HG02840 (cell line): ENCODE results near the gene CLIC1.

Experiments used
- ATAC-seq: cut with Tn5 transposase; IDR thresholded peaks from one replicate; pipeline ENCODE4 v1.9.1; 2021; ENCODE audit warnings: mild to moderate bottlenecking, moderate library complexity, moderate number of reproducible peaks; ENCODE audit not compliant: unreplicated experiment, low FRiP score

CLIC1 gene

GRCh38 chr6:31736021-31736767, at the start of gene CLIC1:
TSS of gene CLIC1 (minus strand) at chr6:31736530. CDS start at chr6:31736300, 230 bp downstream.
- no peak for ATAC-seq

- ATAC-seq: no peak
Measured at GRCh38 chr6:31785475-31785874, 49.1 kb upstream of the CLIC1 start.

GRCh38 chr6:31784098-31784925, 48.0 kb upstream of the CLIC1 start:
- no peak for ATAC-seq

GRCh38 chr6:31782126-31782855, 46.0 kb upstream of the CLIC1 start:
- no peak for ATAC-seq

- no peak for ATAC-seq
Measured at GRCh38 chr6:31781244-31782125, 45.2 kb upstream of the CLIC1 start.

GRCh38 chr6:31780507-31781243, 44.3 kb upstream of the CLIC1 start:
- no peak for ATAC-seq

- no peak for ATAC-seq
Measured at GRCh38 chr6:31779908-31780307, 43.6 kb upstream of the CLIC1 start.

GRCh38 chr6:31778999-31779885, 42.9 kb upstream of the CLIC1 start:
- no peak for ATAC-seq

- no peak for ATAC-seq
Measured at GRCh38 chr6:31778193-31778592, 41.9 kb upstream of the CLIC1 start.

- no peak for ATAC-seq
Measured at GRCh38 chr6:31777667-31778050, 41.3 kb upstream of the CLIC1 start.

- ATAC-seq: no peak
Measured at GRCh38 chr6:31776989-31777666, 40.8 kb upstream of the CLIC1 start, which contains the start of gene VWA7. TSS of gene VWA7 (minus strand) at chr6:31777328. CDS start at chr6:31776779, 549 bp downstream.

GRCh38 chr6:31776485-31776988, 40.2 kb upstream of the CLIC1 start:
- no peak for ATAC-seq

GRCh38 chr6:31775633-31776484, 39.5 kb upstream of the CLIC1 start:
- ATAC-seq: no peak

- ATAC-seq: no peak
Measured at GRCh38 chr6:31775184-31775583, 38.9 kb upstream of the CLIC1 start.

- ATAC-seq: no peak
Measured at GRCh38 chr6:31771992-31772358, 35.6 kb upstream of the CLIC1 start.

GRCh38 chr6:31770860-31771259, 34.5 kb upstream of the CLIC1 start:
- ATAC-seq: no peak
